HEK293T (cell line): Measurements from ENCODE around the gene GCLM.

ENCODE experiments used
- ARNT ChIP-seq: fragments of 450-650 bp; IDR thresholded peaks from 2 replicates; pipeline ENCODE4 v1.6.1; 2017; ENCODE audit warnings: mild to moderate bottlenecking
- BHLHE40 ChIP-seq: fragments of 450-650 bp; IDR thresholded peaks from 2 replicates; pipeline ENCODE4 v1.6.1; 2016; ENCODE audit warnings: mild to moderate bottlenecking, moderate library complexity, borderline replicate concordance
- CTBP1 ChIP-seq: fragments of 450-650 bp; IDR thresholded peaks from 2 replicates; pipeline ENCODE4 v1.6.1; 2016; ENCODE audit warnings: borderline replicate concordance
- ELF4 ChIP-seq: fragments of 450-650 bp; IDR thresholded peaks from 2 replicates; pipeline ENCODE4 v1.6.1; 2017; ENCODE audit warnings: antibody characterized with exemption
- FOXA1 ChIP-seq: fragments of 450-650 bp; IDR thresholded peaks from 2 replicates; pipeline ENCODE4 v1.6.1; 2016; ENCODE audit warnings: mild to moderate bottlenecking
- FOXK2 ChIP-seq: fragments of 450-650 bp; IDR thresholded peaks from 2 replicates; pipeline ENCODE4 v1.6.1; 2016; ENCODE audit warnings: mild to moderate bottlenecking
- FOXM1 ChIP-seq: fragments of 450-650 bp; IDR thresholded peaks from 2 replicates; pipeline ENCODE4 v1.6.1; 2017; ENCODE audit warnings: mild to moderate bottlenecking, borderline replicate concordance
- HDGF ChIP-seq: fragments of 450-650 bp; IDR thresholded peaks from 2 replicates; pipeline ENCODE4 v1.6.1; 2017; ENCODE audit warnings: antibody characterized with exemption, borderline replicate concordance
- L3MBTL2 ChIP-seq: fragments of 450-650 bp; conservative IDR thresholded peaks from 2 replicates; pipeline ENCODE4 v1.6.1; 2016; ENCODE audit warnings: mild to moderate bottlenecking
- LEF1 ChIP-seq: fragments of 450-650 bp; IDR thresholded peaks from 2 replicates; pipeline ENCODE4 v1.6.1; 2017; ENCODE audit warnings: mild to moderate bottlenecking, borderline replicate concordance
- NFRKB ChIP-seq: fragments of 450-650 bp; IDR thresholded peaks from 2 replicates; pipeline ENCODE4 v1.6.1; 2016; ENCODE audit warnings: mild to moderate bottlenecking, moderate library complexity
- SP1 ChIP-seq: fragments of 450-650 bp; IDR thresholded peaks from 2 replicates; pipeline ENCODE4 v1.6.1; 2017
- SUZ12 ChIP-seq: fragments of 450-650 bp; IDR thresholded peaks from 2 replicates; pipeline ENCODE4 v1.6.1; 2016; ENCODE audit warnings: mild to moderate bottlenecking
- TARDBP ChIP-seq: fragments of 450-650 bp; IDR thresholded peaks from 2 replicates; pipeline ENCODE4 v1.6.1; 2016

- no peak for TF ChIP-seq BHLHE40
- no peak for TF ChIP-seq L3MBTL2
- TF ChIP-seq FOXK2, result no peak
- TF ChIP-seq CTBP1, result no peak
- TF ChIP-seq ARNT, result no peak
- no peak for TF ChIP-seq FOXA1
- no peak for TF ChIP-seq ELF4
- TF ChIP-seq HDGF, result no peak
- no peak for TF ChIP-seq SUZ12
- TF ChIP-seq TARDBP, result no peak
- no peak for TF ChIP-seq SP1
- TF ChIP-seq FOXM1, result no peak
- no peak for TF ChIP-seq NFRKB
- TF ChIP-seq LEF1, result no peak
Measured at GRCh38 chr1:93905734-93906133, 3.5 kb downstream of the GCLM start.
